Fibroblast of skin of right quadriceps (primary cell): ENCODE results near the gene STRBP.
"Not testable (repeated sequence)": the region's sequence is repeated elsewhere in the genome, so short reads cannot be mapped to it uniquely, and the experiment has no call there.

Experiments
- DNase-seq: peaks from one replicate; pipeline ENCODE4 v3.0.0-alpha.2; 2013

STRBP gene

DNA sequence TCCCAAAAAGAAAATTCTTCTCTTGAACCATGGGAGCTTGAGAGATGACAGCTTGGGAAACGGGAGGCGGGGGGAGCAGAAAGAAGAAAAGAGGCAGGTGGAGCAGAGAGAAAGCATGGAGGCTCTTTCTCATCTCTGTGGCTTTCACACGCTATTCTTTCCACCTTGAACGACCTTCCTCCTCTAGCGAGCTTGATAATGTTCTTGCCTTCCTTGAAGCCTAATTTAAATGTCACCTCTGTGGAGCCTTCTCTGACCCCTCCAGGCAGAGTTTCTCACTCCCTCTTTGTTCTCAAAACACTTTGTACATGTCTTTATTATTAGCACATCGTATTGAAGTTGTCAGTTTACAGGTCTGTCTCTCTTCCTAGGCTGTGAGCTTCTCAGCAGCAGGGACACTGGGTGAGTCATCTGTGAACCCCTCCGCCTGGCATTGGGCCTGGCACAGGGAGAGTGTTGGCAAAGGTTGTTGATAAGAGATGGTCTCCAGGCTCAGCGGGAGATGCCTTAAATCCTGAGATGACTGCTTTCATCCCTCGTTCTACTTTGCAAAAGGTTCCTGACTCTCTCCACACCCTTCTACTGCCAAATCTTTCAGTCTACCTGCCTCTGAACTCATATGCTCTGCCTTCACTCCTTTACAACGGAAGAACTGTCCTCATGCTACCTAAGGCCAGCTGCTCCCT is 14.1 kb upstream of the STRBP start:
- DNase-seq = no peak

DNA sequence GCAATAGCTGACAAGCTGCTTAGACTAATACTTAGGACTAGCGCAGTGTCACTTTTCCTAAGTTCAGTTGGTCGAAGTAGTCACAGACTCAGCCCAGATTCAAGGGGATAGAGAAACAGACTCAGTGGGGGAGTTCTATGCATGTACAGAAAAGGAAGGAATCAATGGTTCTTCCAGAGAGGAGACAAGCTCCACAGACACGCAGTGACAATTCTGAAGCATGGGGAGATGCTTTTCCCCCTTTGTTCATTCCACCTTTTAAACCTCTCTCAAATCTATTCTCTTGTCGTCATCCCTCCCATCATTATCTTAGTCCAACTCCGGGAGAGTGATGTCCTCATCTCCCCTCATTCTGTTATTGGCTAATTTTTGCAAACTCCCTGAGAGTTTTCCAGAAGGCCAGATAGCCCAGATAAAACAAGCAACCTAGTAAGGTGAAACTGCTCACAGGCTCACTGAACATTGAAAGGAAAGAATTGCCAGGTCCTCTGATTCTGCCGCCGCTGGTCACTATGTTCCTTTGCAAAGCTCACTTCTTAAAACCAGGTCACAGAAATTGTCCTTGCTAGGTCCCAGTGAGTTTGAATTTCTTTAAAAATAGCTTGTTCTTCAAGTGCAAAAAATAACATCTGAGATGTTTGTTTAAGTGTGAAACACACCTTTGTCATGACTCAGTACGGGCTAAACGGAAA is 13.4 kb upstream of the STRBP start:
- no peak for DNase-seq

DNA sequence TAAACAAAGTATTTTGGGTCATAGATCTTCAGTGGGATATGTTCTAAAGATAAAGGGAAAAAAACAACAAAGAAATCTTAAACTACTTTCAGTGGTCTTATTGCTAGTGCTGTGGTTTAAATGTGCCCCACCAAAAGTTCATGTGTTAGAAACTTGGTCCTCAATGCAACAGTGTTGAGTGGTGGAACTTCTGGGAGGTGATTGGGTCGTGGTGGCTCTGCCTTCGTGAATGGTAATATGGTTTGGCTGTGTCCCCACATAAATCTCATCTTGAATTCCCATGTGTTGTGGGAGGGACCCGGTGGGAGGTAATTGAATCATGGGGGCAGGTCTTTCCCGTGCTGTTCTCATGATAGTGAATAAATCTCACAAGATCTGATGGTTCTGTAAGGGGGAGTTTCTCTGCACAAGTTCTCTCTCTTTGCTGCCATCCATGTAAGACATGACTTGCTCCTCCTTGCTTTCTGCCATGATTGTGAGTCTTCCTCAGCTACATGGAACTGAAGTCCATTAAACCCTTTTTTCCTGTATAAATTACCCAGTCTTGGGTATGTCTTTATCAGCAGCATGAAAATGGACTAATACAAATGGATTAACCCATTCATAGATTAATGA is 10.6 kb upstream of the STRBP start:
- not testable (repeated sequence) for DNase-seq

DNA sequence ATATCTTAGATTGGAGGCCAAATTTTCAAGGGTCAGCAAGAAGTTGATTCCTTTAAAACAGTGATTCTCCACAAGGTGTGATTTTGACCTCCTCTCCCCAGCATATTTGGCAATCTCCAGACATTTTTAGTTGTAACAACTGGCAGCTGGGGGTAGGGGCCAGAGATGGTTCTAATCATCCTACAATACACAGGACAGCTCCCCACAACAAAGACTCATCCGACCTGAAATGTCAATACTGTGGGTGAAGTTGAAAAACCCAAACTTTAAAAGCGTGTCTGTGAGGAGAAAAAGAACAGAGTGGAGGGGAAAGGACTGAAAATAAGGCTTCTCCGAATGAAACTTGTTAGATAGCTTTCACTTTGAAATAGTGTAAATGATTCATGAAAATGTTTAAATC is 10.0 kb upstream of the STRBP start:
- no peak for DNase-seq

DNA sequence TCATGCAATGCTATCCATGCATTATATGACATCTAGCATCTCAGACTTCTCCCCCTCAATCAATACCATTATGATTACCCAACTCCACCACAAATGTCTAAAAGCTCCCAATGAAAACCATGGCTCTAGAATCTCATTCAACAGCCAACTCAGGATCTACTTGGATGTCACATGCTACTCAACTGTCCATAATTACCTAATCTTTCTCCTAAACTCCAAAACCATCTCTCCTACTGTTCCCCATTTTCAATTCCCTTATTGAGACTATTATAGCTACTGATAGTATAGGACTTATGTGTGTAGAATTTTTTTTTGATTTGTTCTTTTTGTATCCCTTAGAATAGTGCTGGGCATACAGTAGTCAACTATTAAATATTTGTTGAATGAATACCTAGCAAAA is 8.2 kb upstream of the STRBP start:
- no peak for DNase-seq

DNA sequence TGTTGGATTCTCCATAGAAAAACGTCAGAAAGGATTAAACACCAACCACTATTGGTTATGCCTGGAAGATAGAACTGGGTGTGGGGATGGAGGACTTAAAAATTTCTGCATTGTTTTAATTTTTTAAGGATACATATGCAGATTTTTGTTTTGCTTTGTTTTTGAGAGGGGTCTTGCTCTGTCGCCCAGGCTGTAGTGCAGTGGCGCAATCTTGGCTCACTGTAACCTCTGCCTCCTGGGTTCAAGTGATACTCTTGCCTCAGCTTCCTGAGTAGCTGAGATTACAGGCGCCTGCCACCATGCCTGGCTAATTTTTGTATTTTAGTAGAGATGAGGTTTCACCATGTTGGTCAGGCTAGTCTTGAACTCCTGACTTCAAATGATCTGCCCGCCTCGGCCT is 2.7 kb upstream of the STRBP start:
- DNase-seq = not testable (repeated sequence)

DNA sequence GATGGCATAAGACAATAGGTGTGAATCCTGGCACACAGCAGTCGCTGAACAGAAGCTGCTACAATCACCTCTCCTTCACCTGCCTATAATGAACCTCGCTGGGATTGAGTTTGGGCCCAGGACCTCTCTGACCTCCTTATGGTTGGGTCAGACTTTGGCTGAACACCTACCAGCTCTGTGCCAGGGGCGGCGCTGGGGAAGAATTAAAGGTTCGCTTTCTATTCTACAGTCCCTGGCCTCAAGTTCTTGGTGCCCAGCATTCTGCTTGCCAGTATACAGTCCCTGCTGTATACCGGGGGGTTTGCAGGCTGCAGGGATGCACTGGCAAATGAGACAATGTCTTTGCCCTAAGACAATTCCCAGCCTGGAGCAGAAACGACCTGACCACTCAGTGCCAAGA is 895 bp upstream of the STRBP start:
- no peak for DNase-seq

DNA sequence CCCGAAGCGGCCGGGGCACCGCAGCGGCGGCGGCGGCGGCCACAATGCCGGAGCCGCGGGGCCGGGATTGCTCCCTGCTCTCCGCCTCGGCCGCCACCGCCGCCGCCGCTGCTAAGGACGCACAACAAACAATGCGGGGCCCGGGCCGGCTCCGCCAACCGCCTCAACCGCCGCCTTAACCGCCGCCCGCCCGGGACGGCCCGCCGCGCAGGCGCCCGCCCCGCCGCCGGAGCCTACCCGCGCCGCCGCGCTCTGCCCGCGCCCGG is 254 bp downstream of the STRBP start:
- DNase-seq = no peak

DNA sequence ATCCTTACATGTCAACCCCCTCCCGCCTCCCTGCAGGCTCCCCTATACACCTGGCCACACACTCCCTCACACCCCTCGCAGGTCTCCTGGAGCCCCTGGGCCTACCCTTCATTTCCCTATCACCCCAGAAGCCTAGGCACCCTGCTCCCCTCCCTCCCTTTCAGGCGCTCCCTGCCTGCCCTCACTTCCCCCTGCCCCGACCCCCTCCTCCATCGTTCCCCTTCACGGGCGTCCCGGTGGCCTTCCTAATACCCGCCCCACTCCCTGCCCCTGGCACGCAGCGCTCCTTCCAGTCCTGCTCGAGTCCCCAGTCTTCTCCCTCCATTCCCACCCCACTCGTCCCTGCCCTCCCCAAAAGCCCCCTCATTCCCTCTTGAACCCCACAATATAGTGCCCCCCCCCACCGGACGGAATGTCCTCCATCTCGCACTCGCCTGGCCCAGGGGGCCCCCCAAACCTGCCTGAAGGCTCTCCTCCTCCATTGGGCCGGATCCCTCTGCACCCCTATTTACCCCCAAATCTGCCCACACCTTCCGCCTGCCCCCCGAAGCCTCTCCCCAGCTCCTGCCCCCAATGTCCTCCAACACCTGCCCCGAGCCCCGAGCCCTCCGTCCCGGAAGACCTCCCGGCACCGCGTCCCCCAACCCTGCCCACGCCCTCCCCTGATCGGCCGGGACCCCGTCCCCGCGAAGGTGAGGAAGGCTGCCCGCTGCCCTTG is 746 bp downstream of the STRBP start:
- no peak for DNase-seq

DNA sequence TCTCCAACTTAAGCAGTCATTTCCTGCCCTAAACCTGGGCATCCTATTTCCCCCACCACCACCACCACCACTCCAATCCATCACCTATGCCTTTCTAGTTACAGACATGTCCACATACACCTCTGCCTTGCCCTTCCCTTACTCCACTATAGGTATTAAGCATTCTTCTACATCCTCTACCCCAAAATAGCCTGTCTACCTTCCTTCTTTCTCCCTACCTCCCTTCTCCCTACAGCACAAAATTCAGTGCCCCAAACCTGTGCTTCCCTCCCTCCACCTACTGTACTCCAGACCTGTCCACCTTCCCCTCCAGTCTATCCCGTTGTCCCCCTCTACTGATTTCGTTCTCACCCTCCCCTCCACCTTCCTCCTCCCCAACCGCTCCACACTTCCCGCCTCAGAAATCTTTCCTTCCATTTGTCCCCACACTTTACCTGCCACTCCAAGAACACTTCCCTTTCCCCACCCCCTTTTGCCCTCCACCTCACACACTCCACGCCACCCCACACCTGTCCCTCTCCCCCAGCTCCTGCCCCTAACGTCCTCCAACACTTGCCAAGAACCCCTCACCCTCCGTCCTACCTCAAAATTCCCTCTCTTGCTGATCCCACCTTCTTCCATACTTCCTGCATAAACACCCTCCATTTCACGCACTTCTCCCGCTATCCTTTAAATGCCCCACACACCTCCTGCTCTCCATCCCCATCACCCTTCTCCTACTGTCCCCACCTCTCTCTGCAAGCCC is 1.6 kb downstream of the STRBP start:
- no peak for DNase-seq

DNA sequence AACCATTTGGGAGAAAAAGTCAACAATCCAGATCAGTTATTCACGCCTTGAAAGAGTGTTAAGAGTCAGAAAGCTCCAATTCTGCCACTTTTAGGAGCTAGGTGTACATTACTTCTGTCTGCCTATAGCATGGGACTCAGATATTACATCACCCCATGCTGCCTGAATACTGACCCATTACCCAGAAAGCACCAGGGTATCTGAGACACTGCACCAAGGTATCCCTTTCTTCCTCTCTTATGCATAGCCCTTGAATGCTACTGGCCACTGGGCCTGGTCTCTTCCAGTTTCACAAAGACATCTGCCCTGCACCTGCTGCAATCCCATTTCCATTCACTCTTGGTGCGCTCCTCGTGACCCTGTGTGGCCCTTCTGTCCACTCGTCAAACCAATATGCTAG is 2.6 kb downstream of the STRBP start:
- no peak for DNase-seq

DNA sequence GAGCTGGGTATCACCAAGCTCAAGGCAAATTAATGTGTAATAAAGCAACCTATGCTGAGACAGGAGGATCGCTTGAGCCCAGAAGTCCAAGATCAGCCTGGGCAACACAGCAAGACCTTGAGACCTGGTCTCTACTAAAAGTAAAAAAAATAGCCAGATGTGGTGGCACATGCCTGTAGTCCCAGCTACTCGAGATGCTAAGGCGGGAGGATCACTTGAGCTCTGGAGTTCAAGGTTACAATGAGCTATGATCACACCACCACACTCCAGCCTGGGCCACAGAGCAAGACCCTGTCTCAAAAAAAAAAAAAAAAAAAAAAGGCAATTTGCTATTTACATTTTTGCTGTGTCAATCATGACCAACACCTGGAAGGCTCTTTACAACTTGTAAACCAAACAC is 5.2 kb downstream of the STRBP start:
- DNase-seq = no peak

DNA sequence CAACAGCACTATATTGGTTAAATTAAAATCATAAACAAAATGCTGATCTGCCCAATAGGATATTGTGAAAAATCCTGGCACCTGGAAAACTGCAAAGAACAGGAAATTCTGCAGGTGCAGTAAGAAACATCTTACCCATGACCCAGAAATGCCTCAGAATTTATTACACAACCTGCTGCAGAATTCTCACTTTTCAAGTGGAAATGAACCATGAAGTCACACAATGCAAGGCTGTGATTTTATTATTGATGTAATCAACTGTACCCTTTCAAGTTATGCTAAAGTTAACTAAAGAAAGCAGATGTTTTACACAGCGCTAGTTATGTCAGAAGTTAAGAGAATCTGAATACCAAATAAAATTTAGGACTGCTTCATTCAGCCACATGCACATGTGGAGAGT is 6.0 kb downstream of the STRBP start:
- no peak for DNase-seq

DNA sequence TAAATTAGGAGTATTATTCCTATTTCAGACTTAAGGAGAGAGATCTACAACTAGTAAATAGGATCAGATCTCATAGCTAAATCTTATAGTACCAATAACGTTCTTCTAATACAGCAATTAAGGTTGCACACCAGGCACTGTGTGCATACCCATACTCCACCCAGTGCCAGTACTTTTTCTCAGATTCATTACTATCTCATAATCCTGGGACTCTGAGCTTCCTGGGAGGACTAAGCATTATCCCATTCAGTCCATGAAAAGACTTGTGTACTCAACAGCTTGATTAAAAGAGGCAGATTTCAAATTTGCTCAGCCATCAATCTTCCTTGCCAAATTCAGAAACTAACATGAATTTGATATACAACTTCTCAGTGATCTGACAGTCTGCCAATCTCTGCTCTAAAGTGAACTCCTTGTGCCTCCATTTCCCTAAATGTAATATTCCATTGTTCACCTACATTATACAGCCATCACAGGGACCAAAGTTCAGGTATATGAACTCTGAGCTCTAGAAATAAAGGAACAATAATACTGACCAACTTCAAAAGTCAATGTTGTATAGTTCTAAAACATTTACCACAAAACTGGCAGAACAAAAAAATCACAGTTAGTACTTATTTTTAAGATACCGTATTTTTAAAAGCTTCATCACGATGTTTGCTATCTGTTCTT is 7.2 kb downstream of the STRBP start:
- DNase-seq = no peak

DNA sequence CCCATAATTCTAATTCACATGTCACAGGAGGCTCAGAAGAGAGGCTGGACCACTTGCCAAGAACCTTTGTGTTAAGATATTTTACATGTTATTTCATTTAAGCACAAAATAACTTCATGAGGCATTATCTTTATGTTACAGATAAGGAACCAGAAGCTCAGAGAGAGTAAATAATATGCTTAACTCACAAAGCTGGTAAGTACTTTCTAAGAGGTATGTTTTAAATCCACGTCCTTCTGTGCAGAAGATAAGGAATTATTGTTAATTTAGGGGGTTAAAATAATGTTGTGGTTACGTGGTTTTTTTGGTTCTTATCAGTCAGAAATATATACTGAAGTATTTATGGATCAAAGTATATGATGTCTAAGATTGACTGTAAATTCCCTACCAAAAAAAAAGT is 8.0 kb downstream of the STRBP start:
- DNase-seq = no peak

DNA sequence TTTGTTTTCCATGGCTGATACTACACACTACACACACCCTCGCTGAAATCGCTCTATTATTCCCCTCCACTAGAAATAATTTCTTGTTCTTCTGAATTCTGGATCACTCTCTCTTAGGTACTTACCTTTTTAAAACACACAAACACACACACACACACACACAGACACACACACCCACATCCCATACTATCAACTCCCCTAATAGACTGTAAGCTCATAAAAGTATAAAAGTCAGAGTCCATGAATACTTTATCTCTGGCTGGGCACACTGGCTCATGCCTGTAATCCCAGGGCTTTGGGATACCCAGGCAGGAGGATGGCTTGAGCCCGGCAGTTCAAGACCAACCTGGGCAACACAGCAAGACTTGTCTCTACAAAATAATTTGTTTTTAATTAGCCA is 11.1 kb downstream of the STRBP start:
- DNase-seq = no peak

DNA sequence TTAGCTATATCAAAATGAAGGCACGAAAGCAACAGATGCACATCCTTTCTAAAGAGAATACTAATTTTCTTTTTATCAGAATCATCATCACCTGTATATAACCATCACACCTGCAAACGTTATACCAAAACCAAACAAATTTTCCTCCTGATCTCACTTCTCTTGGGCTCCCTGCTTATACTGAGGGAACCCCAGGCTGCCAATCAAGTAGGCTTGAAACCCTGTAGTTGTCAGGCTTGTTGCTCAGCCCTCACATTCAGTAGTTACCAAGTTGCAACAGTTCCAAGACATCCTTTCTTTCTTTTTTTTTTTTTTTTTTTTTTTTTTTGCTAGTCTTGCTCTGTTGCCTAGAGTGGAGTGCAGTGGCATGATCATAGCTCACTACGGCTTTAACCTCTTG is 12.7 kb downstream of the STRBP start:
- no peak for DNase-seq

DNA sequence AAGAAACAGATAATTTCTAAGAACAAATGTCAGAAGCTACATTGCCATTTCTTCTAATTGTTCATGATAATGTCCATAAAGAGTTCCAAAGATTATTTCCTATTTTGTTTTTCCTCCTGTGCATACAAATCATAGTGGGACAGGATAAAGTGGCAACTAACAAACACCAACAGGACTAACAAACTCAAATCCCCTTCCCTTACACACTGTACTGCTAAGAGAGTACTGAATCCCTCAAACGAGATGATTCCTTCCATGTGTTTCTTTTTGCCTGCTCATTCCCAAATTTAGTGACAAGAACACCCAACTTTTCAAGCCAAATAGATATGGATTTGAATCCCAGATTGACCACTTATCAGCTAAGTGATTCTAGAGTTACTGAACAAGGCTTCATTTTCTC is 15.2 kb downstream of the STRBP start:
- DNase-seq = no peak

DNA sequence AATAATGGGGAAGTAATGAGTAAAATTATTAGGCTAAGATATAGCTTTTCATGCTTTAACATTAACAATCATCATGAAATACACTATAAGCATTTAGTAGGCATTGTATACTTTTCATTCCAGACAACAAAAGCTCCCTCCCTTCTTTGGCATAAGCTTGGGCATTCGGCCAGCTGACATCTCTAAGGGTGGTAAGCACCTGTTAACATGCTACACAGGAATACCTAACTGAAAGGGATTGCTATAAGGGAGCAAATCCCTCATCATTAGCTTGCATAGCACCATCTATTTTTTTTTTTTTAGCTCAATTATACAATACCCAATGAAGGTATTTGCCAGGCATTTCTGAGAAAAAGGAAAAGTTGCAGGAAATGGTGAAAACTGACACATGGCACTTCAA is 16.6 kb downstream of the STRBP start:
- no peak for DNase-seq

DNA sequence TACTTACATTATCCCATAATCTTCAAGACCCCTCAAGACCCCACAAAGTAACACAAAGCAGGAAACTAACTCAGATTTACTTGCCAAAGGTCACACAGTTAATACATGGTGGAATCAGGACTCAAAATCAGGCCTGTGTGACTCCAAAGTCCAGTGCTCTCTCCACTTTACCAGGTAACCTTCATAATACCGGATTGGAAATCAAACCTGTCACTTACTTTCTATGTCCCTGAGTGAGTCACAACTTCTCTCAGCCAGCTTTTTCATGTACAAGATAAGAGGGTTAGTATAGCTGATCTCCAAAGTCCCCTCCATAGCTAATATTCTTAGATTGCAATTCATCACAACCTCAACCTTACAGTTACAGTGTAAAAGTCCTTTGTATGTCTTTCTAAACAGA is 17.1 kb downstream of the STRBP start:
- no peak for DNase-seq

DNA sequence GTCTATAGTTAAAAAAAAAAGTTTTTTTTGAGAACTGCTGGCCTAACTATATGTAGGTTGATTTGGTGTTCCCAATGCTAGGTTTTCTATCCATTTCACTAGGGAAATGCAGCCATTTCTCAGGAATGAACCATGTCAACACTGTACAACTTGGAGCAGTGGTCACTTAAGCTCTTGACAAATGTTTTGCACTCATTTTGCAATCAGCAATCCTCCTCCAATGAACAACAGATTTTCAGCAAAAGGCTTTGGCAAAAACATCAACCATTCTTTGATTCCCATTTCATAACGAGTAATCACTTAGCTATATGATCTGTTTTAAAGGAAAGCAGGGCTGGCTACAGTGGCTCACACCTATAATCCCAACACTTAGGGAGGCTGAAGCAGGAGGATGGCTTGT is 17.9 kb downstream of the STRBP start:
- DNase-seq = no peak

DNA sequence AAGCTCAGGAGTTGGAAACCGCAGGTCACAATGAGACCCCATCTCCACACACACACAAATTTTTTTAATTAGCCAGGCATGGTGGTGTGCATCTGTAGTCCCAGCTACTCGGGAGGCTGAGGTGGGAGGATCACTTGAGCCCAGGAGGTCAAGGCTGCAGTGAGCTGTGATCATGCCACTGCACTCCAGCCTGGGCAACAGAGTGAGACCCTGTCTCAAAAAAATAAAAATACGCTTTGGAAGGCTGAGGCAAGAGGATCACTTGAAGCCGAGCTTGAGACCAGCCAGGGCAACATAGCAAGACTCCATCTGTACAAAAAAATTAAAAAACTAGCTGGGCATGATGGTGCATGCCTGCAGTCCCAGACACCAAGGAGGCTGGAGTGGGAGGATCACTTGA is 19.2 kb downstream of the STRBP start:
- DNase-seq = not testable (repeated sequence)

DNA sequence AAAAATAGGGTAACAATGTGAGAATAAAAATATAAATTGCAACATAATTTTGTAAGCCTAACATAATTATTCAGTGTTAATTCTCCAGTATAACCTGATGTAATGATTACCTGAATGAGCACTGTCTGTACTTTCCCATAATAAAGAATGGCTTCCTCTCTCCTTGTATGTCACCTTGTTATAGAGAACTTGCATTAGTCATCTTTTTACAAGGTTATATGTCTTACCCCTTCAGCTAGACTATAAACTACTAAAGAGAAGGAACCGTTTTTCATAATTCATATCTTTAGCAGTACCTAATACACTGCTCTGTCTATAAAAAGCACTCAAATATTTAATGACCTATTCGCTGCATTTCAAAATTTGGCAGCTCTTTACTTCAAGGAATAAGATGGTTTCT is 19.8 kb downstream of the STRBP start:
- DNase-seq = no peak
